Ascending aorta (tissue), 2 donors: ENCODE data around the gene PES1. TPM values are rescaled to one million over a fixed set of nuclear protein-coding genes. Genes with fewer than 3 reads are reported as not detected.
"Not testable (repeated sequence)": the region's sequence is repeated elsewhere in the genome, so short reads cannot be mapped to it uniquely, and the experiment has no call there.

ENCODE experiments used
- DNase-seq, 2 donors: peaks; one replicate each; pipeline ENCODE4 v3.0.0-alpha.2; 2019; ENCODE audit warnings: low spot score in 2 of 2
- H3K27ac ChIP-seq, 2 donors: fragments of 200-600 bp; sonication (generic); one replicate each; pipeline ENCODE4 v1.5.1; 2016 to 2017; ENCODE audit warnings: mild to moderate bottlenecking in 1 of 2
- H3K27me3 ChIP-seq: fragments of 200-600 bp; sonication (generic); one replicate; pipeline ENCODE4 v1.5.1; 2017
- H3K36me3 ChIP-seq, 2 donors: fragments of 200-600 bp; sonication (generic); one replicate each; pipeline ENCODE4 v1.5.1; 2016
- H3K4me1 ChIP-seq, 2 donors: fragments of 200-600 bp; sonication (generic); one replicate each; pipeline ENCODE4 v1.5.1; 2016 to 2017; ENCODE audit warnings: mild to moderate bottlenecking in 1 of 2
- H3K4me3 ChIP-seq, 2 donors: fragments of 200-600 bp; sonication (generic); one replicate each; pipeline ENCODE4 v1.5.1; 2016 to 2017; ENCODE audit warnings: mild to moderate bottlenecking in 1 of 2
- H3K9me3 ChIP-seq, 2 donors: fragments of 200-600 bp; sonication (generic); one replicate each; pipeline ENCODE4 v1.5.1; 2016
- intact Hi-C: fragments of 100-400 bp; cut with DNase I; formaldehyde crosslinking; loops from one replicate; pipeline ENCODE4 v1.15.1; 2023
- total RNA-seq: library from RNA; depleted of rRNA; stranded (reverse); fragments of >200 nt; gene quantifications from one replicate; pipeline ENCODE4 v1.1.0, GENCODE V29; 2016
- TF ChIP-seq, protein P1 (sequence below), 3 experiments: fragments of 200-600 bp in 2 of 3; fragments of 450-650 bp in 1 of 3; sonication (generic) in 2 of 3; IDR thresholded peaks; one replicate each; pipeline ENCODE4 v1.5.1; 2016 to 2019; ENCODE audit warnings: antibody characterized with exemption in 3 of 3, mild to moderate bottlenecking in 1 of 3, moderate library complexity in 1 of 3

The PES1 gene
- total RNA-seq, 1 donor from 2014 or later = 24.7 TPM

DNA sequence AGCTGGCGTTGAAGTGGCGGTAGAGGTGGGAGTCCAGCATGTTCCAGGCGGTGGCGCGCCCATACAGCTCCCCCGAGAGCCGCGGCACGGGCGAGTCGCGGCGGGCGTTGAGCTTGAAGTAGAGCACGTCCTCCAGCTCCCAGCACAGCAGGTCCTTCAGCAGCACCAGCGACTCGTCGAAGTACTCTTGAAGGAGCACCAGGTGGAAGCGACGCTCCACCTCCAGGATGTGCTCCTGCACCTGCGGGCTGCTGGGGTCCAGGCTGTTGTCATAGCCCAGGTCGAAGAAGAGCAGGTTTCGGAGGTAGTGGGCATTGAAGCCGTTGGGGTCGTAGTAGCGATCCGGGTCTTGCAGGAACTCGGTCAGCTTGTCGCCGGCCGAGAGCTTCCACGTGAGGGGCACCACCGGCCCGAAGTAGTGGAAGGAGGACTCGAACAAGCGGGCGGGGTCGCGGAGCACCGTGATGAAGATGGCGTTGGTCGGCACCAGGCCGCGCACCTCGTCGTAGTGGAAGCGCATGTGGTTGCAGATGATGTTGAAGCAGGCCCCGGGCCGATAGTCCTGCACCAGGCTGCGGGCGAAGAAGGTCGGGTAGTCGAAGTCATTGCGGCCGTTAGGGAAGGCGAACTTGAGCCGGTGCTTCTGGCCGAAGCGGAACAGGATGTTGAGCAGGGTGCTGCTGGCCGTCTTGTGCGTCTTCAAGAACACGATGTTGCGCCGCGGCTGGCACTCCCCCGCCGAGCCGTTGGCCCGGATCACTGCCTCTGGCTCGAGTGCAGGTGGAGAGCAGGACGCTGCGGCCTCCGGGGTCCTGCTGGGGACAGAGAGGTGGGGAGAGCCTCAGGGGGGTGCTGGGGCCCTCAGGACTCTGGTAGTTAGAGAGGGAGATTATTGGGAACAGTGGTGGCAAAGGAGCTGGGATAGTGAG, 36.2 kb downstream of the PES1 start:
- intact Hi-C loops = no loop called here

DNA sequence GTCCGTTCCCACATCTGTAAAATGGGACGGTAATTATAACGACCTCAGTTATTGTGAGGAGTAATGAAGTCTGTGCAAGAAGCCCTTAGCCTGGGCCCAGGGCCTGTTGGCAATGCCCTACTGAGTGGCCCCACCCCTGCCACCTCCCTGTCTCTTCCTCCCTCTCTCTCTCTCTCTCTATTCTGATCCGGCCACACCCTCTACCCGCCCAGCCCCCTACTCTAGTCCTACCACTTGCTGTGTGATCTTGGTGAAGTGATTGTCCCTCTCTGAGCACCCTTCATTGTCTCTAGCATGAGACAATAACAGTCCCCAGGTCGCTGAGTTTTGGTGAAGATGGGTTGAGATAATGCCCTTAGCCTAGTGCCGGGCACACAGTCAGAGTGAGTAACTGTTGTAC, 37.7 kb downstream of the PES1 start:
- Histone ChIP-seq H3K4me3 (no peak overlapping the region), H3K9me3 (no peaks in the 10 kb centered on the region), H3K36me3 (peaks cover 0 to 9% of the 10 kb centered on the region in 2 donors), H3K27me3 (no peaks in the 10 kb centered on the region), H3K27ac (no peak overlapping the region), H3K4me1 (no peaks in the 10 kb centered on the region)
- DNase-seq = no peak
- intact Hi-C loops = no loop called here
- TF ChIP-seq, protein P1, sequence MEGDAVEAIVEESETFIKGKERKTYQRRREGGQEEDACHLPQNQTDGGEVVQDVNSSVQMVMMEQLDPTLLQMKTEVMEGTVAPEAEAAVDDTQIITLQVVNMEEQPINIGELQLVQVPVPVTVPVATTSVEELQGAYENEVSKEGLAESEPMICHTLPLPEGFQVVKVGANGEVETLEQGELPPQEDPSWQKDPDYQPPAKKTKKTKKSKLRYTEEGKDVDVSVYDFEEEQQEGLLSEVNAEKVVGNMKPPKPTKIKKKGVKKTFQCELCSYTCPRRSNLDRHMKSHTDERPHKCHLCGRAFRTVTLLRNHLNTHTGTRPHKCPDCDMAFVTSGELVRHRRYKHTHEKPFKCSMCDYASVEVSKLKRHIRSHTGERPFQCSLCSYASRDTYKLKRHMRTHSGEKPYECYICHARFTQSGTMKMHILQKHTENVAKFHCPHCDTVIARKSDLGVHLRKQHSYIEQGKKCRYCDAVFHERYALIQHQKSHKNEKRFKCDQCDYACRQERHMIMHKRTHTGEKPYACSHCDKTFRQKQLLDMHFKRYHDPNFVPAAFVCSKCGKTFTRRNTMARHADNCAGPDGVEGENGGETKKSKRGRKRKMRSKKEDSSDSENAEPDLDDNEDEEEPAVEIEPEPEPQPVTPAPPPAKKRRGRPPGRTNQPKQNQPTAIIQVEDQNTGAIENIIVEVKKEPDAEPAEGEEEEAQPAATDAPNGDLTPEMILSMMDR (IDR thresholded peaks at IDR 0.05) = no peak

More for the DNA sequence above, 36.2 kb downstream of the PES1 start:
- Histone ChIP-seq H3K27me3 (no peaks in the 10 kb centered on the region), H3K4me3 (no peak overlapping the region), H3K36me3 (peaks cover 0 to 9% of the 10 kb centered on the region in 2 donors), H3K9me3 (no peaks in the 10 kb centered on the region), H3K27ac (no peak overlapping the region), H3K4me1 (no peaks in the 10 kb centered on the region)
- DNase-seq = no peak
- TF ChIP-seq, protein P1 (IDR thresholded peaks at IDR 0.05) = no peak

DNA sequence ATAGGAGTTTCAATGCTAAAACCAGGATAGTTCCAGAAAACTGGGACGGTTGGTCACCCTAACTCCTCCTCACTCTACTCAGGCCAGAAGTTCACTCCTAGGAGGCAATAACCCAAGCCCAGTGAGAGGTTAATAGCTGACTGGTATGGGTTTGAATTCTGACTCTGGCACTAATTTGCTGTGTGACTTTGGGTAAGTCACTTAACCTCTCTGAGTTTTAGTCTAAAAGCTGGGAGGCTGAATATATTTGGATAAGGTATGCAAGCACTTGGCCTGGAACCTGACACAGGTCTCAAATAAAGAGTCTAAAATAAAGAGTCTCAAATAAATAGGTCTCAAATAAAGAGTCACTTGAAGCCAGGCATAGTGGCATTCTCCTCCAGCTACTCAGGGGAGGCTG, 39.0 kb downstream of the PES1 start:
- peaks cover 0 to 9% of the 10 kb centered on the region in 2 donors for H3K36me3 ChIP-seq
- no peak for DNase-seq
- H3K4me3 ChIP-seq = no peak overlapping the region
- H3K27ac ChIP-seq = no peak overlapping the region
- TF ChIP-seq, protein P1 (IDR thresholded peaks at IDR 0.05) = no peak
- no peaks in the 10 kb centered on the region for H3K9me3 ChIP-seq
- intact Hi-C loops = no loop called here
- H3K27me3 ChIP-seq = no peaks in the 10 kb centered on the region
- no peaks in the 10 kb centered on the region for H3K4me1 ChIP-seq

DNA sequence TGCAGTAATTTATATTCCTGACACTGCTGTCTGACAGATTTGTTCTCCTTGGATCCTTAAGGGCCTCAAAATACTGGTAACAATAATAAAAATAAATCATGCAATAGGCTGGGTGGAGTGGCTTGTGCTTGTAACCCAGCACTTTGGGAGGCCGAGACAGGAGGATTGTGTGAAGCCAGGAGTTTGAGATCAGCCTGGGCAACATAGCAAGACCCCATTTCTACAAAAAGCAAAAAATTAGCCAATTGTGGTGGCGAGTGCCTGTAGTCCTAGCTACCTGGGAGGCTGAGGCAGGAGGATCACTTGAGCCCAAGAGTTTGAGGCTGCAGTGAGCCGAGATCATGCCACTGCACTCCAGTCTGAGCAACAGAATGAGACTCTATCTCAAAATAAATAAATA, 39.9 kb downstream of the PES1 start:
- H3K4me3 ChIP-seq, H3K36me3 ChIP-seq, H3K27ac ChIP-seq, H3K27me3 ChIP-seq, intact Hi-C loops, H3K4me1 ChIP-seq, DNase-seq, H3K9me3 ChIP-seq: not testable (repeated sequence)

DNA sequence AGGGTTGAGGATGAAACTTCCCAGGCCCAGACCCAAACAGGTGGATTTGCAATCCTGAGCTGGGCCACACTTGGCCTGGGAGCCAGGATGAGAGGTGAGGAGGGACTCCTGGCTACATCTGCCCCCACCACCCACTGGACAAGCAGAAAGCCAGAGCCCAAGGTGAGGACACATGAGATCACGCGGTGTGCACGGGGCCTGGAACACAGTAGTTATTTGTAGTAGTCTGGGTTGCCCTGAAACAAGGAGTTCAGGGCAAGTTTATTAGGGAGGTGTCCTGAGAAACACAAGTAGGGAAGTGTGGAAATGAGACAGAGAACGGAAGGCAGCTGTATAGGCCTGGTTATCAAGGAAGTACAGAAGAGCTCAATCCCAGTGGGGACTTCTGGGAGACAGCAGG, 44.5 kb downstream of the PES1 start:
- Histone ChIP-seq H3K36me3 (no peaks in the 10 kb centered on the region), H3K9me3 (no peaks in the 10 kb centered on the region), H3K27me3 (no peaks in the 10 kb centered on the region), H3K4me1 (peaks cover 0 to 5% of the 10 kb centered on the region in 2 donors), H3K4me3 (no peak overlapping the region), H3K27ac (no peak overlapping the region)
- DNase-seq = no peak
- intact Hi-C loops = no loop called here
- TF ChIP-seq, protein P1 (IDR thresholded peaks at IDR 0.05) = no peak

DNA sequence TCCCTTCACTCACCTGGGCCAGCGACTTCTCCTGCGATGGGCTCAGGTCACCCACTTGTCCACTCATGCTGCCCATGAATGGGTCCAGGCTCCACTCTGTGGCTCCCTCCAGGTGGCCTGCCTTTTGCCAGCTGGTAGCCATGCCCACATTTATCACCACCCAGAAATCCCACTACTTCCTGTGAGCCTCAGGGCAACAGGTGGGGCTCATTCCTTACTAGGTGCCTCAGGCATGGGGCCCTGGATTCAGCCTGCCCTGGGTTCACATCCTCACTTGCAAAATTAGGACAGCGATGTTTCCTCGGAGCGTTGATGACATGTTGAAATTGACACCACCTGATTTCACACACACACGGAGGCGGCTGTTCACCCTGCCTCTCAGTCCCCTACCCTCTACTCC, 45.1 kb downstream of the PES1 start, which contains the start of gene SEC14L6:
Gene SEC14L6 (minus strand): TSS at position 126 of the 400 bp plus-strand sequence. CDS start 59 bp downstream, at position 67.
- intact Hi-C loops = no loop called here

More for the DNA sequence above, 45.1 kb downstream of the PES1 start, which contains the start of gene SEC14L6:
- peaks cover 0 to 8% of the 10 kb centered on the region in 2 donors for H3K4me1 ChIP-seq
- DNase-seq = no peak
- H3K4me3 ChIP-seq = no peak within 1 kb of the TSS
- H3K27me3 ChIP-seq = no peaks in the 10 kb centered on the region
- H3K36me3 ChIP-seq = no peaks in the 10 kb centered on the region
- TF ChIP-seq, protein P1 (IDR thresholded peaks at IDR 0.05) = no peak
- H3K27ac ChIP-seq = no peak within 1 kb of the TSS
- no peaks in the 10 kb centered on the region for H3K9me3 ChIP-seq
